AG04450 (cell line): ENCODE data around the gene METRNL. TPM values are rescaled to one million over a fixed set of nuclear protein-coding genes. Genes with fewer than 3 reads are reported as not detected.

Experiments
- CTCF ChIA-PET: fragments of 300-600, 350-600 bp; formaldehyde crosslinking; extraction: SDS; loops from one replicate; lab custom pipeline; 2022; ENCODE audit warnings: antibody characterized with exemption, inconsistent platforms; lab: Charles Lee
- POLR2A ChIA-PET: fragments of 350-600 bp; formaldehyde crosslinking; extraction: SDS; loops from one replicate; lab custom pipeline; 2021; ENCODE audit warnings: antibody characterized with exemption, inconsistent platforms; lab: Yijun Ruan, JAX
- DNase-seq: peaks from one replicate; pipeline ENCODE4 v3.0.0-alpha.2; 2011; ENCODE audit warnings: low read depth, low spot score
- H3K27ac ChIP-seq: one replicate; pipeline ENCODE4 v1.5.1; 2012; ENCODE audit warnings: low read depth, low read length, control low read depth
- H3K27me3 ChIP-seq: one replicate; pipeline ENCODE4 v1.6.0; 2012; ENCODE audit warnings: low read length; ENCODE audit not compliant: control insufficient read depth, insufficient read depth
- H3K4me3 ChIP-seq: 2 replicates; pipeline ENCODE4 v1.5.1; 2011; ENCODE audit warnings: mild to moderate bottlenecking, low read depth, low read length, control low read depth
- H3K9me3 ChIP-seq: 2 replicates; pipeline ENCODE4 v1.5.1; 2012; ENCODE audit warnings: low read length; ENCODE audit not compliant: control insufficient read depth, insufficient read depth
- polyA plus RNA-seq: library from polyadenylated mRNA; depleted of rRNA; stranded (reverse); fragments of >200 nt; gene quantifications from 2 replicates; pipeline ENCODE4 v1.2.3, GENCODE V29; 2011
- TF ChIP-seq, protein P1 (sequence below): IDR thresholded peaks from 2 replicates; pipeline ENCODE4 v1.5.1; 2011; ENCODE audit warnings: low read depth, low read length, control low read depth, inconsistent platforms

Gene METRNL
- polyA plus RNA-seq, 1 experiment = 10.9 TPM

DNA sequence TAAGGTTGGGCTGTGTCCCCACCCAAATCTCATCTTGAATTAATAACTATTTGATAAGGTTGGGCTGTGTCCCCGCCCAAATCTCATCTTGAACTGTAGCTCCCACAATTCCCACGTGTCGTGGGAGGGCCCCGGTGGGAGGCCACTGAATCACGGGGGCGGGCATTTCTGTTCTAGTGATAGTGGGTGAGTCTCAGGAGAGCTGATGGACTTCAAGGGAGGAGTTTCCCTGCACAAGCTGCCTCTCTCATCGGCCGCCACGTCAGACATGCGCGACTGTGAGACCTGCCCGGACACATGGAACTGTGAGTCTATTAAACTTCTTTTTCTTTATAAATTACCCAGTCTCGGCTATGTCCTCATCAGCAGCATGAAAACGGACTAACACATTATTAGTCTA is 44.9 kb upstream of the METRNL start:
- TF ChIP-seq, protein P1, sequence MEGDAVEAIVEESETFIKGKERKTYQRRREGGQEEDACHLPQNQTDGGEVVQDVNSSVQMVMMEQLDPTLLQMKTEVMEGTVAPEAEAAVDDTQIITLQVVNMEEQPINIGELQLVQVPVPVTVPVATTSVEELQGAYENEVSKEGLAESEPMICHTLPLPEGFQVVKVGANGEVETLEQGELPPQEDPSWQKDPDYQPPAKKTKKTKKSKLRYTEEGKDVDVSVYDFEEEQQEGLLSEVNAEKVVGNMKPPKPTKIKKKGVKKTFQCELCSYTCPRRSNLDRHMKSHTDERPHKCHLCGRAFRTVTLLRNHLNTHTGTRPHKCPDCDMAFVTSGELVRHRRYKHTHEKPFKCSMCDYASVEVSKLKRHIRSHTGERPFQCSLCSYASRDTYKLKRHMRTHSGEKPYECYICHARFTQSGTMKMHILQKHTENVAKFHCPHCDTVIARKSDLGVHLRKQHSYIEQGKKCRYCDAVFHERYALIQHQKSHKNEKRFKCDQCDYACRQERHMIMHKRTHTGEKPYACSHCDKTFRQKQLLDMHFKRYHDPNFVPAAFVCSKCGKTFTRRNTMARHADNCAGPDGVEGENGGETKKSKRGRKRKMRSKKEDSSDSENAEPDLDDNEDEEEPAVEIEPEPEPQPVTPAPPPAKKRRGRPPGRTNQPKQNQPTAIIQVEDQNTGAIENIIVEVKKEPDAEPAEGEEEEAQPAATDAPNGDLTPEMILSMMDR = no peak
- H3K27me3 ChIP-seq = no peaks in the 10 kb centered on the region
- peaks cover 7% of the 10 kb centered on the region for H3K9me3 ChIP-seq
- CTCF ChIA-PET = no interaction called here
- H3K27ac ChIP-seq = no peak overlapping the region
- POLR2A ChIA-PET = no interaction called here
- no peak for DNase-seq
- H3K4me3 ChIP-seq = no peak overlapping the region

DNA sequence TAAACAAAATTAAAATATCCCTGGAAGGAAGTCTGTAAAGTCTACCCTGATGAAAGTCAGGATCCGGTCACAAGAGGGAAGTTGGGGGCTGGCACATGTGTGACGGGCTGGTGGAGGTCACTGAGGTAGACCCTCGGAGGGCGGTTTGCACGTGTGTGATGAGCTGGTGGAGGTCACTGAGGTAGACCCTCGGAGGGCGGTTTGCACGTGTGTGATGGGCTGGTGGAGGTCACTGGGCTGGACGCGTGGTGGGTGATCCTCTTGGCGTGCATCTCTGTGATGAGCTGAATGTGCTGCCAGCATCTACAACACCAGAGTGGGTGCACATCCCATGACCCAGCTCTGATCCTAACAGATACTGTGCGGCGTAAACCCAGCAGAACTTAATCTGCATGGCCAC is 43.7 kb upstream of the METRNL start:
- Histone ChIP-seq H3K27me3 (no peaks in the 10 kb centered on the region), H3K4me3 (no peak overlapping the region), H3K9me3 (peaks cover 7% of the 10 kb centered on the region), H3K27ac (no peak overlapping the region)
- TF ChIP-seq, protein P1 = no peak
- CTCF ChIA-PET = interaction anchor here (0.8 kb wide), 1 partner anchor 72 kb away, joined by 3 read pairs; no protein-coding TSS in a partner anchor
- no peak for DNase-seq
- POLR2A ChIA-PET = interaction anchor here (0.6 to 0.7 kb wide), 2 partner anchors 24 to 26 kb away, joined by 3 to 5 read pairs; no protein-coding TSS in a partner anchor

DNA sequence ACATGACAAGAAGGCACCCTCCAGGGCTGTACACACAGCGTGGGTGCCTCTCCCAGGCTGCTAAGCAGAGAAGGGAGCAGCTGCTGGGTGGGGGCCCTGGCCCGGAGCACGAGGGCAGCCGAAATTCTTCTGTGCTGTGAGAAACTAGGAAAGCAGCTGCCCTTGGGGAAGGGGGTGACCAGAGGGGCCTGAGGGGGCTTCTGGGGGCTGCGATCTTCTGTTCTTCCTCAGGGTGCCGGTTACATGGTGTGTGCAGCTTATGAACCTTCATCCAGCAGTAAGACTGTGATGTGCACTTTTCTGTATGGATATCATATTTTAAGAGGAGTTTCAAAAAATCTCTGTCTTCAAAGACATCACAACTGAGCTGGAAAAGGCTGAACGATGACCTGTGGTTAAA is 43.2 kb upstream of the METRNL start:
- TF ChIP-seq, protein P1 = no peak
- H3K27me3 ChIP-seq = no peaks in the 10 kb centered on the region
- POLR2A ChIA-PET = interaction anchor here (0.6 to 0.7 kb wide), 2 partner anchors 24 to 25 kb away, joined by 3 to 5 read pairs; no protein-coding TSS in a partner anchor
- H3K9me3 ChIP-seq = peaks cover 7% of the 10 kb centered on the region
- H3K27ac ChIP-seq = no peak overlapping the region
- CTCF ChIA-PET = interaction anchor here (0.8 kb wide), 1 partner anchor 72 kb away, joined by 3 read pairs; no protein-coding TSS in a partner anchor
- H3K4me3 ChIP-seq = no peak overlapping the region
- DNase-seq = no peak

DNA sequence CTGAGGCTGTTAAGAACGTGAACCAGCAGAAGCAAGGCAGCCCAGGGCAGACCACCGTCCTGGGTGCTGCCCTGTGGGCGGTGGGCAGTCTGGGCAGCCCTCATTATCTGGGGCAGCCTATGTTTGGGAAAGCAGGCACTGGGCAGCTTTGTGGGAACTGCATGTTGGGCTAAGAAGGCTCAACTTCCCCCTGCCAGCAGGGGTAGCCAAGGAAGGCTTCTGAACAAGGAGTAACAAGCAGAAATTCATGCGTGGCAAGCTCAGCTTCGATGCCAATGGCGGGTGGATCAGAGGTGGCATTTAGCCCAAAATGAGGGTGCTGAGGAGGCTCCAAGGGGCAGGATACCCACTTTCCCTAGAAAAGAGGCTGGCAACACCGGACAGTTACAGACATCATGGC is 42.7 kb upstream of the METRNL start:
- TF ChIP-seq, protein P1 = no peak
- ChIA-PET CTCF (no interaction called here), POLR2A (no interaction called here)
- Histone ChIP-seq H3K27me3 (no peaks in the 10 kb centered on the region), H3K27ac (no peak overlapping the region), H3K4me3 (no peak overlapping the region), H3K9me3 (peaks cover 11% of the 10 kb centered on the region)
- DNase-seq = no peak

DNA sequence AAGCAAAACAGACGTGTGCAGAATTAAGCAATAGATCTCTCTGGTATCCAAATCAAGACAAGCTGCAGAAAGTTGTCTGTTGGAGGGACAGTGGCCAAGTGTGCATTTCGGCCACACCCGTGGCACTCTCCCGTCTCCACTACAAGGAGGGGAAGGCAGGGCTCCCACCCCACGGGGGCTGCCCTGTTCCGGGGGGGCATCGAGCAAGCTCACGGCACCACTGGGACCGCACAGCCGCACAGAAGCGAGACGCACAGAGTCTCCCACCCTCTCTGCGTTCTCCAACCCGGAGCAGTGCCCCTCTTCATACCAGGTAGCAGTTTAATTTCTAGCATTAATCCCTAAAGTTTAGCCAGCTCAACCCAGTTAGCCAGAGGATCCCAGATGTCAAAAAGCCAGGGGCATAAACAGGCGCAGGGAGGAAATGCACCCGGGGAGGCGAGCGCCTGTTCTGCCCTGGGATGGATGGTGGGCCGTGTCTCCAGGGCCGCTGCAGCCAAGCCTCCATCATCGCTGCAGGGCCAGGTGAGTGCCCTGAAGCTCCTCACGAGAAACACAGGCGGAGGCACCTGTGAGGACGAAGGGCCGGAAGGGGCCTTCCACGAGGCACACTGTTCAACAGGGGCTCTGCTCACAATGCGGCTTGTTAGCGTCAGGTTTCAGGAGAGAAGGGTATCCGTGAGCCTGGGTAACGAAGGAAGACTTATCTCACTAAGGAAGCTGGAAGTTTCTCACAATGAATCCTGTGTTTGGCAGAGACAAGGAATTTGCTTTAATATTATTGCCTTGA is 42.1 kb upstream of the METRNL start:
- Histone ChIP-seq H3K27me3 (no peaks in the 10 kb centered on the region), H3K9me3 (peaks cover 15% of the 10 kb centered on the region), H3K4me3 (no peak overlapping the region), H3K27ac (no peak overlapping the region)
- no peak for DNase-seq
- POLR2A ChIA-PET = no interaction called here
- CTCF ChIA-PET = no interaction called here
- TF ChIP-seq, protein P1 = no peak
